GM13977 (cell line): ENCODE results near the gene TAAR6.
"Not testable (repeated sequence)": the region's sequence is repeated elsewhere in the genome, so short reads cannot be mapped to it uniquely, and the experiment has no call there.

Source experiments
- DNase-seq: peaks from one replicate; pipeline ENCODE4 v3.0.0; 2012; ENCODE audit warnings: low spot score
- CTCF ChIP-seq: IDR thresholded peaks from 2 replicates; pipeline ENCODE4 v1.5.1; 2012; ENCODE audit warnings: mild to moderate bottlenecking, control low read depth; ENCODE audit not compliant: insufficient read depth; ENCODE audit errors: extremely low read depth, missing control alignments
- in situ Hi-C: fragments of 300-500 bp; cut with MboI; formaldehyde crosslinking; loops from one replicate; pipeline ENCODE4 v1.12.0; 2022; ENCODE audit warnings: low sequenced_read_pairs, low pct_unique_long_range_greater_than_20kb, mixed read lengths, inconsistent platforms; ENCODE audit not compliant: unreplicated experiment

Gene TAAR6

GRCh38 chr6:132552372-132552771 lies 17.8 kb upstream of the TAAR6 start, which contains the start of gene TAAR8:
TAAR8 (plus strand) TSS chr6:132552672; CDS start chr6:132552693, 21 bp downstream.
- DNase-seq, result no peak
- in situ Hi-C loops, result no loop called here
- TF ChIP-seq CTCF, result no peak

- DNase-seq, in situ Hi-C loops: not testable (repeated sequence)
These were observed 10.0 kb upstream of the TAAR6 start for GRCh38 chr6:132560087-132560486.

GRCh38 chr6:132566404-132566803 lies 3.7 kb upstream of the TAAR6 start:
- TF ChIP-seq CTCF, result no peak
- DNase-seq, result no peak
- in situ Hi-C loops, result no loop called here

- TF ChIP-seq CTCF, result no peak
- in situ Hi-C loops, result no loop called here
- no peak for DNase-seq
These were observed 2.6 kb upstream of the TAAR6 start for GRCh38 chr6:132567566-132567965.

- in situ Hi-C loops, result no loop called here
- DNase-seq, result no peak
- no peak for TF ChIP-seq CTCF
These were observed 1.5 kb upstream of the TAAR6 start for GRCh38 chr6:132568611-132569010.

- in situ Hi-C loops, result no loop called here
- no peak for DNase-seq
- no peak for TF ChIP-seq CTCF
These were observed 952 bp upstream of the TAAR6 start for GRCh38 chr6:132569170-132569569.

- in situ Hi-C loops, result no loop called here
- no peak for TF ChIP-seq CTCF
- DNase-seq, result no peak
These were observed 1.7 kb downstream of the TAAR6 start for GRCh38 chr6:132571774-132572173.
